Right renal cortex interstitium (tissue), 3 donors: Measurements from ENCODE around the gene PXMP4. TPM values are rescaled to one million over a fixed set of nuclear protein-coding genes. Genes with fewer than 3 reads are reported as not detected.
"Not testable (repeated sequence)": the region's sequence is repeated elsewhere in the genome, so short reads cannot be mapped to it uniquely, and the experiment has no call there.

Source experiments
- DNase-seq, 3 donors: peaks; one replicate each; pipeline ENCODE4 v3.0.0-alpha.2; 2013; ENCODE audit warnings: low read depth in 3 of 3, low spot score in 2 of 3
- polyA plus RNA-seq, 3 donors: library from polyadenylated mRNA; unstranded; fragments of 120-200 nt; gene quantifications; one replicate each; pipeline ENCODE4 v1.2.1, GENCODE V29; 2013; ENCODE audit not compliant: insufficient read length in 3 of 3

PXMP4 gene
- polyA plus RNA-seq, 3 donors, result 7.8 to 8.5 (median 8.2) TPM

- DNase-seq, result no peak
Observed at GRCh38 chr20:33704197-33704924, 15.7 kb downstream of the PXMP4 start.

- no peak for DNase-seq
Observed at GRCh38 chr20:33703498-33704137, 16.5 kb downstream of the PXMP4 start.

GRCh38 chr20:33702861-33703260, 17.2 kb downstream of the PXMP4 start:
- no peak for DNase-seq

- no peak for DNase-seq
Observed at GRCh38 chr20:33701629-33702450, 18.3 kb downstream of the PXMP4 start.

GRCh38 chr20:33700696-33701441, 19.2 kb downstream of the PXMP4 start:
- DNase-seq, result not testable (repeated sequence)

- DNase-seq, result not testable (repeated sequence)
Observed at GRCh38 chr20:33698966-33699365, 21.1 kb downstream of the PXMP4 start.

- DNase-seq, result no peak
Observed at GRCh38 chr20:33697129-33697528, 23.0 kb downstream of the PXMP4 start.

- no peak for DNase-seq
Observed at GRCh38 chr20:33696448-33696847, 23.7 kb downstream of the PXMP4 start.

GRCh38 chr20:33694639-33695012, 25.5 kb downstream of the PXMP4 start:
- DNase-seq, result no peak

GRCh38 chr20:33693741-33694638, 26.1 kb downstream of the PXMP4 start:
- DNase-seq, result no peak

- no peak for DNase-seq
Observed at GRCh38 chr20:33693289-33693688, 26.8 kb downstream of the PXMP4 start.

GRCh38 chr20:33689973-33690372, 30.1 kb downstream of the PXMP4 start:
- DNase-seq, result no peak

- no peak for DNase-seq
Observed at GRCh38 chr20:33689493-33689892, 30.6 kb downstream of the PXMP4 start.

- no peak for DNase-seq
Observed at GRCh38 chr20:33688938-33689424, 31.1 kb downstream of the PXMP4 start.

GRCh38 chr20:33687993-33688937, 31.8 kb downstream of the PXMP4 start:
- no peak for DNase-seq

GRCh38 chr20:33687370-33687915, 32.7 kb downstream of the PXMP4 start:
- no peak for DNase-seq

GRCh38 chr20:33686984-33687366, 33.1 kb downstream of the PXMP4 start:
- no peak for DNase-seq
